T-helper 2 cell treated with Interferon-gamma antibody and Interleukin-4, amounts not matched to agents 5 μg/mL and 100 μg/mL, for 36 hours (primary cell): ENCODE data around the gene DPM2.

Experiments used
- DNase-seq: peaks from one replicate; pipeline ENCODE4 v3.0.0; 2021; ENCODE audit warnings: low spot score
- H3K27ac Mint-ChIP-seq: one replicate; pipeline ENCODE4 v1.8.0; 2021; ENCODE audit warnings: mild to moderate bottlenecking, mixed read lengths
- H3K27me3 Mint-ChIP-seq: one replicate; pipeline ENCODE4 v1.8.0; 2021; ENCODE audit warnings: low read depth, mixed read lengths
- H3K36me3 Mint-ChIP-seq: one replicate; pipeline ENCODE4 v1.8.0; 2021; ENCODE audit warnings: low read depth, mixed read lengths
- H3K4me1 Mint-ChIP-seq: one replicate; pipeline ENCODE4 v1.8.0; 2021; ENCODE audit warnings: low read depth, mixed read lengths
- H3K4me3 Mint-ChIP-seq: one replicate; pipeline ENCODE4 v1.8.0; 2022; ENCODE audit warnings: mild to moderate bottlenecking, moderate library complexity, mixed read lengths
- H3K9me3 Mint-ChIP-seq: one replicate; pipeline ENCODE4 v1.8.0; 2021; ENCODE audit warnings: mixed read lengths

The DPM2 gene

DNA sequence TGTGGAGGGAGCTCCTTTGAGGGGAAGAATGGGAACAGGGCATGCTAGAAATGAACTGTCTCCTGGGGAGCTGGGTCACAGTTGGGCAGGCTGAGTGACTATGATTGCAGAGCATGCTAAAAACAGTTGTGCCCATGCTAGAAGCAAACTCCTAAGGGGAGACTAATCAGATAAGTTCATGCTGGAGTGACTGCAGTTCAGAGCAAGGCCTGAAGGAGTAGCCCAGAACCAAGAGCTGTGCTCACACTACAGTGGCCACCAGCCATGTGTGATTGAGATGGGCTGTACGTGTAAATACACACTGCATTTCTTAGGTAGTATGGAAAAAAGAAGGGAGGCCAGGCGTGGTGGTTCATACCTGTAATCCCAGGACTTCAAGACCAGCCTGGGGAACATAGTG is 49.9 kb downstream of the DPM2 start:
- H3K4me1 Mint-ChIP-seq, result peaks cover 7% of the 10 kb centered on the region

DNA sequence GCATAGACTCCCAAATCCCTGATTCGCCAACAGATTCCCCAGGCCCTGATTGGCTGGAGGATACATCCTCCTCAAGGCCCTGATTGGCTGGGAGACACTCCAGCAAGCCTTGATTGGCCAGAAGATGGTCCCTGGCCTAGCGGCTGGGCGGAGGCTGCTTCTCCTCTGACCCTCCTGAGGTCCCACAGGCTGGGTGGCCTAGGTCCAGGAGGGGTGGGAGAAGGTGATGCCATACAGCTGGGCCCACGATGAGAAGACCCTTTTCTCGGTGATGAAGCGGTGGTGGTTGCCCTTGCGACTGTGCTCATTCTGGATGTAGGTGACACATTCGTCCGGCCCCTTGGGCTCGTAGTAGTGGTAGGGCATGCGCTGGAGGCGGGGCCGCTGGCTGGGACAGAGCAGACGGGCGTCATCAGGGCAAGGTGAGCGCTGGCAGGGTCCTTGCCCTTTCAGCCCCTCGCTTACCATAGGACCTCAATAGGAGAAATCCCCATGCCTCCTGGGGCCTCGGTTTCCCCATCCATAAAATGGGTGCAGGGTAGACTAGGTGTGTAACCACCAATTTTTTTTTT is 51.2 kb downstream of the DPM2 start:
- Mint-ChIP-seq H3K4me1 (peaks cover 1% of the 10 kb centered on the region), H3K36me3 (peaks cover 52% of the 10 kb centered on the region), H3K27ac (no peak overlapping the region), H3K4me3 (no peak overlapping the region), H3K9me3 (no peaks in the 10 kb centered on the region), H3K27me3 (no peaks in the 10 kb centered on the region)
- no peak for DNase-seq

More for the DNA sequence above, 49.9 kb downstream of the DPM2 start:
- Mint-ChIP-seq H3K4me3 (no peak overlapping the region), H3K9me3 (peaks cover 5% of the 10 kb centered on the region), H3K27ac (no peak overlapping the region), H3K27me3 (no peaks in the 10 kb centered on the region), H3K36me3 (peaks cover 58% of the 10 kb centered on the region)
- no peak for DNase-seq

- DNase-seq, result no peak
- Mint-ChIP-seq H3K4me3 (no peak overlapping the region), H3K27me3 (no peaks in the 10 kb centered on the region), H3K27ac (no peak overlapping the region), H3K9me3 (no peaks in the 10 kb centered on the region), H3K4me1 (no peaks in the 10 kb centered on the region), H3K36me3 (peaks cover 45% of the 10 kb centered on the region)
Measured at GRCh38 chr9:127885508-127886281, 52.0 kb downstream of the DPM2 start.
